ENCODE measurements around the gene HRH2.
"Not testable (repeated sequence)": the region's sequence is repeated elsewhere in the genome, so short reads cannot be mapped to it uniquely, and the experiment has no call there.

Gene HRH2

DNA sequence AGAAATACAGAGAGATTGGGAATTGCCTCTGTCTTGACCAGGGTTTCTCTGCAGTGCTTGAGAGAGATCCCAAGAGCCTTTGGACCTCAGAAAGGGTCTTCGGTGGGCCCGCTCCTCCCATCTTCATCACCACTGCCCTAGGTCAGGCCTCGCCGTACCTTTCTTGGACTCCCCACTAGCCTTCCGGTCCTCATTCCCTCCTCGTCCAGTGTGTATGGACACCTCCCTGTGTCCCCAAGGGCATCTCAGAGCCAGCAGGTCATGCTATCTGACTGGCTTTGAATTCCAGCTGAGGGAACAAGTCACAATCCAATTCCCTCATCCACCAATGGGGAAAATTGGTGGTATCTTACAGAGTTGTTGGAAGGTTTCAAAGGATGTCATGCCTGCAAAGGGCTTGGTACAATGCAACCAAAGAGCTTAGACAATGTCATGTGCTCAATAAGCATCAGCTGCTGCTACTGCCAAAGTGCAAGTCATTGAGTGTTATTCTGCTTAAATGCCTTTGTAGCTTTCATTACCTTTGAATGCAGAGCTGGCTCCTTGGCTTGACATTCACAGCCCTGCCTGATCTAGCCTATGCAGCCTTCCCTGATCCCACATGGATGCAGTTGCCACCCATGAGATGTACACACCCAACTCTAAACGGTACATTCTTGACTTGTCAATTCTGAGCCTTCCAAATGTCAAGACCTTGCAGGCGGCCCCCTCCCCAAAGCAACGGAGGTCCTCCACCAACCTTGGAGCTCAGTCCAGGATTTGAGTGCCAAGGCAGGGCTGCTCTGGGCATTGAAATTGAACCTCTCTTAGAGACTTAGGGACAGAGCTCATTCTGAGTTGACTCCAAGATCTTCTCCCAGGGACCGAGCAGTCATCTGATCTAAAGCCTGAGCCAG lies 58.0 kb downstream of the HRH2 start:
- CTCF ChIA-PET = interaction anchor here (1.1 to 1.3 kb wide), 3 partner anchors 14 to 182 kb away, joined by 4 to 5 read pairs (median 4); no protein-coding TSS in a partner anchor
- TF ChIP-seq, protein P1, sequence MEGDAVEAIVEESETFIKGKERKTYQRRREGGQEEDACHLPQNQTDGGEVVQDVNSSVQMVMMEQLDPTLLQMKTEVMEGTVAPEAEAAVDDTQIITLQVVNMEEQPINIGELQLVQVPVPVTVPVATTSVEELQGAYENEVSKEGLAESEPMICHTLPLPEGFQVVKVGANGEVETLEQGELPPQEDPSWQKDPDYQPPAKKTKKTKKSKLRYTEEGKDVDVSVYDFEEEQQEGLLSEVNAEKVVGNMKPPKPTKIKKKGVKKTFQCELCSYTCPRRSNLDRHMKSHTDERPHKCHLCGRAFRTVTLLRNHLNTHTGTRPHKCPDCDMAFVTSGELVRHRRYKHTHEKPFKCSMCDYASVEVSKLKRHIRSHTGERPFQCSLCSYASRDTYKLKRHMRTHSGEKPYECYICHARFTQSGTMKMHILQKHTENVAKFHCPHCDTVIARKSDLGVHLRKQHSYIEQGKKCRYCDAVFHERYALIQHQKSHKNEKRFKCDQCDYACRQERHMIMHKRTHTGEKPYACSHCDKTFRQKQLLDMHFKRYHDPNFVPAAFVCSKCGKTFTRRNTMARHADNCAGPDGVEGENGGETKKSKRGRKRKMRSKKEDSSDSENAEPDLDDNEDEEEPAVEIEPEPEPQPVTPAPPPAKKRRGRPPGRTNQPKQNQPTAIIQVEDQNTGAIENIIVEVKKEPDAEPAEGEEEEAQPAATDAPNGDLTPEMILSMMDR (IDR thresholded peaks at IDR 0.05; ENCODE audit: insufficient read depth, low read length, missing control alignments) = no peak
- DNase-seq (ENCODE audit: low read depth, low spot score) = no peak
- no peak overlapping the region for H3K4me3 ChIP-seq (ENCODE audit: low read depth, low read length)
- POLR2A ChIA-PET = no interaction called here

- ChIA-PET CTCF (interaction anchor here (1.3 to 4.1 kb wide), 5 partner anchors 11 to 191 kb away, joined by 3 to 38 read pairs (median 12); no protein-coding TSS in a partner anchor), POLR2A (no interaction called here)
- TF ChIP-seq, protein P1 (IDR thresholded peaks at IDR 0.05; ENCODE audit: insufficient read depth, low read length, missing control alignments) = no peak
- H3K4me3 ChIP-seq (ENCODE audit: low read depth, low read length) = no peak overlapping the region
- no peak for DNase-seq (ENCODE audit: low read depth, low spot score)
These were observed 60.0 kb downstream of the HRH2 start for GRCh38 chr5:175717837-175718236.

DNA sequence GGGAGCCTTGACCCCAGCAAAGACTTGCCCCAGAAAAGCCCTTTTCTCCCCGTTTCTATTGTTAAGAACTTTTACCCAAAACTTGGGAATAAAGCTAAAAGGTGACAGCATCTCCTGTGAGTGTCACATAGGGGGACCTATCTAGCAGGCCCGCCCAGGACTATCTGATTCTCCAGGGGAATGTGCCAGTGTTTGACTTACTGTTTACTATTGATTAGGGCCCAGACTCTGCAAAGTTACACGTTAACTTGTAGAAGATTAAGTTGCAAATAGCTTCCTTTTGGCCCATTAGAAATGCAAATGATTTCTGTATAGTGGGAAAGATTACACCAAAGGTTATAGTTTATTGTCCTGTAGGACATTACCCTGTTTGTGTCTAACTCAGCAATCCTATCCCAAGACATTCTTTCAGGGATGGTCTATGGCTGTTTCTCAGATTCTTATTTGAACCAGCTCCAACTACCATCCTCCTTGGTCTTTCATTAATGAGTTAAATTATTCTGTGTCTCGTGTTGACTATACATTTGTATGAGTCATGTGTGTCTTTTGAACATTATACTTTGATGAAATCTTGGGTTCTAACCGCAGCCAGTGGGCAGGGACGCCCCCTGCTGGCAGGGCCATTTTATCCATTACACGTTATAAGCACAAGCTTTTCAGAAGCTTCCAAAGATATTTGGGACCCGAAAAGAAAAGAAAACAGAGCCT lies 60.7 kb downstream of the HRH2 start:
- H3K4me3 ChIP-seq (ENCODE audit: low read depth, low read length) = no peak overlapping the region
- no peak for DNase-seq (ENCODE audit: low read depth, low spot score)
- POLR2A ChIA-PET = no interaction called here
- CTCF ChIA-PET = interaction anchor here (1.3 to 4.1 kb wide), 5 partner anchors 10 to 192 kb away, joined by 3 to 38 read pairs (median 12); no protein-coding TSS in a partner anchor
- TF ChIP-seq, protein P1 (IDR thresholded peaks at IDR 0.05; ENCODE audit: insufficient read depth, low read length, missing control alignments) = no peak

GRCh38 chr5:175719109-175719432 lies 61.2 kb downstream of the HRH2 start:
- H3K4me3 ChIP-seq (ENCODE audit: low read depth, low read length); POLR2A ChIA-PET; DNase-seq (ENCODE audit: low read depth, low spot score): not testable (repeated sequence)
- CTCF ChIA-PET = interaction anchor here (1.3 to 4.1 kb wide), 5 partner anchors 10 to 193 kb away, joined by 3 to 38 read pairs (median 12); no protein-coding TSS in a partner anchor

DNA sequence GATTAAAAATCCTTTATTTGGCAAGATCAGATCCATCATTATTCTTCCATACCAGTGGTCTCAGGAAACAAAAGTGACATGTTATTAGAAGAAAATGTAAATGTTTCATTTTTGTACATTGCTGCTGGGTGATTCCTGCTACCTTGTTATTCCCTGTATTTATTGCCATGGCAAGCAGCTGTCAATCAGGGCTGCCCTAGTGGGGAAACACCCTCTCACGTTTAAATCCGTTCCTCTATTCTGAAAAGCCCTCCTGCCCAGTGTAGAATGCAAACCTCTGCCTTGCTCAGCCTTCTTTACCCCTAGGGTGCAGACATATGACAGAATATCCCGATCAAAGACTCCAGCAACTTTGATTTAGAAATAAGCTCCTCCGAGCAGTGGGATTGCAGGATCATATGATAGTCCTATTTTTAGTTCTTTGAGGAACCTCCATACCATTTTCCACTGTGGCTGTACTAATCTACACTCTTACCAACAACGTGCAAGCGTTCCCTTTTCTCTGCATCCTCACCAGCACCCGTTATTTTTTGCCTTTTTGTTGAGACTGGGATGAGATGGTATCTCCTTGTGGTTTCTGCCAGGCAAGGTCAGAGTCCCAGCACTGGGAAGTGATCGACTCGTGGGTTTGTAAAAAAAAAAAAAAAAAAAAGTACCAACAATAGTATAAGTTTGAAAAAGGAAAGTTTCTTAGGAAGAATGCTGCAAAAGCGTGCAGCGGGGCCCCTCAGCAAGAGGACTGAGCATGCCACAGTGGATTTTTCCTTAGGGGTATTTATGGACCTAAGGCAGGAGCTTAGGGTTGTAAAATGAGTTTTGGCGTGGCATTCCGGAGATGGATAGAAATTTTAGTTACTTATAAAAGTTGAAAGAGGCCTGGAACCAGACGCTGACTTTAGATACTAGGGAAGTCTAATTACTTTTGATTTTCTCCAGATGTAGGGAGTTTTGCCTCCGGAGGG lies 66.7 kb downstream of the HRH2 start:
- no peak overlapping the region for H3K4me3 ChIP-seq (ENCODE audit: low read depth, low read length)
- ChIA-PET CTCF (no interaction called here), POLR2A (no interaction called here)
- DNase-seq (ENCODE audit: low read depth, low spot score) = no peak
- TF ChIP-seq, protein P1 (IDR thresholded peaks at IDR 0.05; ENCODE audit: insufficient read depth, low read length, missing control alignments) = no peak

GRCh38 chr5:175728316-175728715 lies 70.4 kb downstream of the HRH2 start:
- CTCF ChIA-PET = interaction anchor here (1.8 to 4.4 kb wide), 3 partner anchors 9 to 719 kb away, joined by 5 to 38 read pairs (median 8); partner anchors contain the start of gene CPLX2
- POLR2A ChIA-PET = no interaction called here
- no peak overlapping the region for H3K4me3 ChIP-seq (ENCODE audit: low read depth, low read length)
- no peak for DNase-seq (ENCODE audit: low read depth, low spot score)
- TF ChIP-seq, protein P1 (IDR thresholded peaks at IDR 0.05; ENCODE audit: insufficient read depth, low read length, missing control alignments) = no peak
